Ectodermal cell (in vitro differentiated cells): ENCODE data around the gene PTGDS.

ENCODE experiments used
- H3K27ac ChIP-seq: 2 replicates; pipeline ENCODE4 v1.7.0; 2013; ENCODE audit warnings: mild to moderate bottlenecking, low read depth, low read length; ENCODE audit not compliant: insufficient read depth, poor library complexity, severe bottlenecking
- H3K27me3 ChIP-seq: 2 replicates; pipeline ENCODE4 v1.7.0; 2013; ENCODE audit warnings: mild to moderate bottlenecking, low read length; ENCODE audit not compliant: insufficient read depth, control insufficient read depth, poor library complexity, severe bottlenecking
- H3K36me3 ChIP-seq: one replicate; pipeline ENCODE4 v1.7.0; 2013; ENCODE audit warnings: low read length; ENCODE audit not compliant: control insufficient read depth, insufficient read depth
- H3K4me1 ChIP-seq: one replicate; pipeline ENCODE4 v1.7.0; 2013; ENCODE audit warnings: low read length; ENCODE audit not compliant: control insufficient read depth, insufficient read depth
- H3K4me3 ChIP-seq: 2 replicates; pipeline ENCODE4 v1.7.0; 2013; ENCODE audit warnings: low read depth, low read length, control low read depth; ENCODE audit not compliant: insufficient read depth
- H3K9me3 ChIP-seq: 2 replicates; pipeline ENCODE4 v1.7.0; 2013; ENCODE audit warnings: mild to moderate bottlenecking, low read length, moderate library complexity; ENCODE audit not compliant: control insufficient read depth
- WGBS, 2 experiments: methylation state at CpG; one replicate each; pipeline ENCODE4 v1.1.7; 2013; ENCODE audit warnings: missing lambda C conversion rate in 2 of 2; 5-methylcytosine and 5-hydroxymethylcytosine counted together

Gene PTGDS

GRCh38 chr9:137009938-137010732 is 32.8 kb downstream of the PTGDS start:
- Histone ChIP-seq H3K9me3 (no peaks in the 10 kb centered on the region), H3K27ac (no peak overlapping the region), H3K4me3 (no peak overlapping the region), H3K36me3 (no peaks in the 10 kb centered on the region), H3K4me1 (peaks cover 7% of the 10 kb centered on the region), H3K27me3 (no peaks in the 10 kb centered on the region)
- WGBS, 2 experiments, result 94 to 95% methylated on average over 49 of the region's 49 CpGs

GRCh38 chr9:137011156-137011555 is 33.9 kb downstream of the PTGDS start:
- Histone ChIP-seq H3K9me3 (no peaks in the 10 kb centered on the region), H3K4me1 (peaks cover 7% of the 10 kb centered on the region), H3K27me3 (no peaks in the 10 kb centered on the region), H3K4me3 (no peak overlapping the region), H3K27ac (no peak overlapping the region), H3K36me3 (peaks cover 5% of the 10 kb centered on the region)
- 95% methylated on average over 24 of the region's 24 CpGs for WGBS, 2 experiments

GRCh38 chr9:137011907-137012675 is 34.8 kb downstream of the PTGDS start:
- 94 to 95% methylated on average over 39 of the region's 39 CpGs for WGBS, 2 experiments
- Histone ChIP-seq H3K36me3 (peaks cover 5% of the 10 kb centered on the region), H3K4me3 (no peak overlapping the region), H3K27ac (no peak overlapping the region), H3K9me3 (no peaks in the 10 kb centered on the region), H3K27me3 (no peaks in the 10 kb centered on the region), H3K4me1 (peaks cover 7% of the 10 kb centered on the region)

- Histone ChIP-seq H3K9me3 (no peaks in the 10 kb centered on the region), H3K27me3 (no peaks in the 10 kb centered on the region), H3K27ac (no peak overlapping the region), H3K4me1 (peaks cover under 1% of the 10 kb centered on the region), H3K36me3 (peaks cover 5% of the 10 kb centered on the region), H3K4me3 (no peak overlapping the region)
- WGBS, 2 experiments, result 74 to 81% methylated on average over 66 to 67 of the region's 67 CpGs
Observed at GRCh38 chr9:137012694-137013570, 35.6 kb downstream of the PTGDS start.

GRCh38 chr9:137013571-137013940 is 36.3 kb downstream of the PTGDS start:
- H3K36me3 ChIP-seq, result peaks cover 5% of the 10 kb centered on the region
- H3K27me3 ChIP-seq, result no peaks in the 10 kb centered on the region
- no peaks in the 10 kb centered on the region for H3K4me1 ChIP-seq
- H3K4me3 ChIP-seq, result no peak overlapping the region
- no peaks in the 10 kb centered on the region for H3K9me3 ChIP-seq
- H3K27ac ChIP-seq, result no peak overlapping the region
- 93 to 96% methylated on average over 20 of the region's 20 CpGs for WGBS, 2 experiments

GRCh38 chr9:137014166-137014565 is 36.9 kb downstream of the PTGDS start:
- Histone ChIP-seq H3K4me3 (no peak overlapping the region), H3K27ac (no peak overlapping the region), H3K27me3 (no peaks in the 10 kb centered on the region), H3K36me3 (peaks cover 5% of the 10 kb centered on the region), H3K4me1 (no peaks in the 10 kb centered on the region), H3K9me3 (no peaks in the 10 kb centered on the region)
- 92 to 93% methylated on average over 23 of the region's 23 CpGs for WGBS, 2 experiments

GRCh38 chr9:137014776-137015539 is 37.7 kb downstream of the PTGDS start:
- Histone ChIP-seq H3K27me3 (no peaks in the 10 kb centered on the region), H3K36me3 (peaks cover 5% of the 10 kb centered on the region), H3K4me3 (no peak overlapping the region), H3K9me3 (no peaks in the 10 kb centered on the region), H3K27ac (no peak overlapping the region), H3K4me1 (no peaks in the 10 kb centered on the region)
- 94 to 96% methylated on average over 36 of the region's 36 CpGs for WGBS, 2 experiments

- Histone ChIP-seq H3K4me1 (no peaks in the 10 kb centered on the region), H3K4me3 (no peak overlapping the region), H3K27ac (no peak overlapping the region), H3K9me3 (no peaks in the 10 kb centered on the region), H3K36me3 (peaks cover 5% of the 10 kb centered on the region), H3K27me3 (no peaks in the 10 kb centered on the region)
- WGBS, 2 experiments, result 96 to 98% methylated on average over 25 of the region's 25 CpGs
Observed at GRCh38 chr9:137015540-137015930, 38.2 kb downstream of the PTGDS start.

- 95 to 96% methylated on average over 21 of the region's 21 CpGs for WGBS, 2 experiments
- Histone ChIP-seq H3K36me3 (peaks cover 5% of the 10 kb centered on the region), H3K27ac (no peak overlapping the region), H3K4me1 (no peaks in the 10 kb centered on the region), H3K9me3 (no peaks in the 10 kb centered on the region), H3K4me3 (no peak overlapping the region), H3K27me3 (no peaks in the 10 kb centered on the region)
Observed at GRCh38 chr9:137015976-137016375, 38.7 kb downstream of the PTGDS start.
